Neural progenitor cell (in vitro differentiated cells): ENCODE results near the gene CLK3. TPM values are rescaled to one million over a fixed set of nuclear protein-coding genes. Genes with fewer than 3 reads are reported as not detected.

Source experiments
- DNase-seq: peaks from one replicate; pipeline ENCODE4 v3.0.0-alpha.2; 2016; ENCODE audit warnings: low spot score
- H2AFZ ChIP-seq: fragments of 200-600 bp; sonication (generic); replicated peaks from 2 replicates; pipeline ENCODE4 v1.6.1; 2016; ENCODE audit warnings: antibody characterized with exemption
- H3F3A ChIP-seq: fragments of 200-600 bp; sonication (generic); 2 replicates; pipeline ENCODE4 v1.6.1; 2016; ENCODE audit warnings: antibody characterized with exemption, low read depth
- H3K27ac ChIP-seq: fragments of 200-600 bp; sonication (generic); 2 replicates; pipeline ENCODE4 v1.5.1; 2016; ENCODE audit warnings: mild to moderate bottlenecking
- H3K27me3 ChIP-seq: fragments of 200-600 bp; sonication (generic); 2 replicates; pipeline ENCODE4 v1.6.1; 2016; ENCODE audit warnings: mild to moderate bottlenecking, moderate library complexity
- H3K36me3 ChIP-seq: fragments of 200-600 bp; sonication (generic); 2 replicates; pipeline ENCODE4 v1.5.1; 2016
- H3K4me1 ChIP-seq: fragments of 200-600 bp; sonication (generic); 2 replicates; pipeline ENCODE4 v1.6.1; 2016; ENCODE audit warnings: mixed run types
- H3K4me2 ChIP-seq: fragments of 200-600 bp; sonication (generic); 2 replicates; pipeline ENCODE4 v1.6.1; 2016
- H3K4me3 ChIP-seq: fragments of 200-600 bp; sonication (generic); 2 replicates; pipeline ENCODE4 v1.5.1; 2016
- H3K79me2 ChIP-seq: fragments of 200-600 bp; sonication (generic); 2 replicates; pipeline ENCODE4 v1.6.1; 2016; ENCODE audit warnings: low read depth
- H3K9ac ChIP-seq: fragments of 200-600 bp; sonication (generic); 2 replicates; pipeline ENCODE4 v1.6.1; 2016
- H3K9me3 ChIP-seq: fragments of 200-600 bp; sonication (generic); 2 replicates; pipeline ENCODE4 v1.5.1; 2016; ENCODE audit warnings: low read depth
- H4K20me1 ChIP-seq: fragments of 200-600 bp; sonication (generic); 2 replicates; pipeline ENCODE4 v1.6.1; 2016; ENCODE audit warnings: low read depth
- H3K27ac Mint-ChIP-seq: 3 replicates; pipeline ENCODE4 v1.8.0; 2021; ENCODE audit warnings: mixed read lengths
- H3K27me3 Mint-ChIP-seq: 2 replicates; pipeline ENCODE4 v1.8.0; 2022; ENCODE audit warnings: low read depth, mild to moderate bottlenecking, inconsistent platforms, moderate library complexity, mixed read lengths; ENCODE audit not compliant: insufficient read depth
- H3K36me3 Mint-ChIP-seq: 3 replicates; pipeline ENCODE4 v1.8.0; 2021; ENCODE audit warnings: mixed read lengths
- H3K4me1 Mint-ChIP-seq: 3 replicates; pipeline ENCODE4 v1.8.0; 2021; ENCODE audit warnings: mixed read lengths
- H3K4me3 Mint-ChIP-seq: 3 replicates; pipeline ENCODE4 v1.8.0; 2021; ENCODE audit warnings: mild to moderate bottlenecking, moderate library complexity, mixed read lengths
- H3K9me3 Mint-ChIP-seq: 3 replicates; pipeline ENCODE4 v1.8.0; 2020; ENCODE audit warnings: mixed read lengths
- CTCF ChIP-seq: fragments of 200-600 bp; sonication (generic); IDR thresholded peaks from 2 replicates; pipeline ENCODE4 v1.5.1; 2017; ENCODE audit warnings: antibody characterized with exemption, mild to moderate bottlenecking
- EZH2 ChIP-seq: fragments of 200-600 bp; sonication (generic); IDR thresholded peaks from 2 replicates; pipeline ENCODE4 v1.6.1; 2017; ENCODE audit warnings: antibody characterized with exemption, mild to moderate bottlenecking, moderate library complexity
- EZH2phosphoT487 ChIP-seq: fragments of 200-600 bp; sonication (generic); IDR thresholded peaks from 2 replicates; pipeline ENCODE4 v1.6.1; 2017; ENCODE audit warnings: antibody characterized with exemption
- total RNA-seq: library from RNA; depleted of rRNA; stranded (reverse); fragments of >200 nt; gene quantifications from 2 replicates; pipeline ENCODE4 v1.2.3, GENCODE V29; 2015; ENCODE audit warnings: low replicate concordance

CLK3 gene
- total RNA-seq, 1 donor from 2014 or later = 66.1 TPM

DNA sequence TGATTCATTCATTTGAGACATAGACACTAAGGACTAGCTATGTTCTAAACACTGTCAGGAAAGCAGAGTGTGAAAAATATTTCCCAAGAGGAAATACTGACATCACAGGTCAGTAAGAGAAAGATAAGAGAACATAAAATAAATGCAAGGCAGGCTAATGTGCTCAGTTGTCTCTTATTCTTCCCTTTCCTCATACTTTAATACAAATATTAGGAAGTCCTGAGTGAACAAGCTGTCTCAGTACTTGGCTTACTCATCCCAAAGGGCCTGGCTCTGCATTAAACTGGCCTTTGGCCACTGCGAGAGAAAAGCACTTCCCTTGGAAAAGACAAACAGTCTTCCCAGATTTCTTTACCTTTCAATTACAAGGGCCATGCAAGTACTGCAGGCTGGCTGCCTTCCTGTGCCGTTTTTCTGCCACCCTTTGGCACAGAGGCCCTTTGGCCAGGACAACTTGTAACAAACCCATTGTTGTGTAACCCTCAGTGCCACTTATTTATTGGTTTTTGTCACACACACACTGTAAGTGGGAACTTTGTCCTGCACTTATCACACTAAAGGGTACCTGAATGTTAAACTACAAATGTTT is 48.5 kb downstream of the CLK3 start:
- Histone ChIP-seq H3K9me3 (no peaks in the 10 kb centered on the region), H3F3A (peaks cover 8% of the 10 kb centered on the region), H3K4me1 (no peaks in the 10 kb centered on the region), H3K4me2 (no peak overlapping the region), H2AFZ (no peak overlapping the region), H3K9ac (peak overlapping the region; percentile 4), H3K79me2 (peaks cover 29% of the 10 kb centered on the region), H3K4me3 (no peak overlapping the region), H3K27ac (peak overlapping the region; percentile 51), H3K36me3 (peaks cover 6% of the 10 kb centered on the region), H3K27me3 (no peaks in the 10 kb centered on the region), H4K20me1 (peaks cover 66% of the 10 kb centered on the region)
- H3K27me3 Mint-ChIP-seq = no peaks in the 10 kb centered on the region
- H3K36me3 Mint-ChIP-seq = peaks cover 5% of the 10 kb centered on the region
- H3K9me3 Mint-ChIP-seq = no peaks in the 10 kb centered on the region
- TF ChIP-seq EZH2phosphoT487 = no peak
- no peak for TF ChIP-seq CTCF
- no peak for TF ChIP-seq EZH2
- DNase-seq = no peak
- H3K4me1 Mint-ChIP-seq = no peaks in the 10 kb centered on the region
- H3K4me3 Mint-ChIP-seq = no peak overlapping the region
- H3K27ac Mint-ChIP-seq = no peak overlapping the region

GRCh38 chr15:74664670-74665069 is 49.0 kb downstream of the CLK3 start:
- Mint-ChIP-seq H3K4me1 (no peaks in the 10 kb centered on the region), H3K9me3 (no peaks in the 10 kb centered on the region), H3K27ac (no peak overlapping the region), H3K27me3 (no peaks in the 10 kb centered on the region), H3K36me3 (peaks cover 5% of the 10 kb centered on the region), H3K4me3 (no peak overlapping the region)
- no peaks in the 10 kb centered on the region for H3K9me3 ChIP-seq
- no peak overlapping the region for H3K4me2 ChIP-seq
- peaks cover 6% of the 10 kb centered on the region for H3K36me3 ChIP-seq
- H4K20me1 ChIP-seq = peaks cover 62% of the 10 kb centered on the region
- no peaks in the 10 kb centered on the region for H3K4me1 ChIP-seq
- TF ChIP-seq CTCF (no peak), EZH2 (no peak), EZH2phosphoT487 (no peak)
- H3K27me3 ChIP-seq = no peaks in the 10 kb centered on the region
- H3K27ac ChIP-seq = no peak overlapping the region
- H3K79me2 ChIP-seq = peaks cover 25% of the 10 kb centered on the region
- no peak overlapping the region for H3K9ac ChIP-seq
- peaks cover 8% of the 10 kb centered on the region for H3F3A ChIP-seq
- DNase-seq = no peak
- no peak overlapping the region for H3K4me3 ChIP-seq
- H2AFZ ChIP-seq = no peak overlapping the region

GRCh38 chr15:74667975-74668374 is 52.3 kb downstream of the CLK3 start:
- H3K27me3 Mint-ChIP-seq = no peaks in the 10 kb centered on the region
- no peak for DNase-seq
- no peak overlapping the region for H3K9ac ChIP-seq
- H3K4me1 Mint-ChIP-seq = no peaks in the 10 kb centered on the region
- H3K4me1 ChIP-seq = no peaks in the 10 kb centered on the region
- H3K9me3 ChIP-seq = no peaks in the 10 kb centered on the region
- H3K36me3 Mint-ChIP-seq = peaks cover 12% of the 10 kb centered on the region
- H3K27ac Mint-ChIP-seq = no peak overlapping the region
- H4K20me1 ChIP-seq = peaks cover 53% of the 10 kb centered on the region
- no peak for TF ChIP-seq EZH2
- no peak for TF ChIP-seq EZH2phosphoT487
- no peak for TF ChIP-seq CTCF
- H3K79me2 ChIP-seq = no peaks in the 10 kb centered on the region
- H2AFZ ChIP-seq = no peak overlapping the region
- H3K4me2 ChIP-seq = no peak overlapping the region
- H3K4me3 Mint-ChIP-seq = no peak overlapping the region
- no peak overlapping the region for H3K4me3 ChIP-seq
- no peaks in the 10 kb centered on the region for H3K27me3 ChIP-seq
- no peak overlapping the region for H3K27ac ChIP-seq
- H3K9me3 Mint-ChIP-seq = no peaks in the 10 kb centered on the region
- no peaks in the 10 kb centered on the region for H3K36me3 ChIP-seq
- peaks cover 8% of the 10 kb centered on the region for H3F3A ChIP-seq
